Progenitor cell of endocrine pancreas (in vitro differentiated cells): ENCODE data around the gene CDH4. TPM values are rescaled to one million over a fixed set of nuclear protein-coding genes. Genes with fewer than 3 reads are reported as not detected.

Source experiments
- DNase-seq: peaks from one replicate; pipeline ENCODE4 v3.0.0; 2021; ENCODE audit warnings: low spot score; ENCODE audit not compliant: unreplicated experiment
- H3K27ac Mint-ChIP-seq: 2 replicates; pipeline ENCODE4 v1.8.0; 2021; ENCODE audit warnings: mild to moderate bottlenecking, moderate library complexity, mixed read lengths
- H3K27me3 Mint-ChIP-seq: 2 replicates; pipeline ENCODE4 v1.8.0; 2021; ENCODE audit warnings: mixed read lengths
- H3K36me3 Mint-ChIP-seq: 2 replicates; pipeline ENCODE4 v1.8.0; 2022; ENCODE audit warnings: mixed read lengths; ENCODE audit not compliant: insufficient read depth
- H3K4me1 Mint-ChIP-seq: 2 replicates; pipeline ENCODE4 v1.8.0; 2021; ENCODE audit warnings: low read depth, mixed read lengths
- H3K4me3 Mint-ChIP-seq: 2 replicates; pipeline ENCODE4 v1.8.0; 2021; ENCODE audit warnings: low read depth, mild to moderate bottlenecking, moderate library complexity, mixed read lengths
- H3K9me3 Mint-ChIP-seq: 2 replicates; pipeline ENCODE4 v1.8.0; 2021; ENCODE audit warnings: low read depth, mixed read lengths
- CTCF ChIP-seq: fragments of 200-600 bp; sonication (generic); IDR thresholded peaks from one replicate; pipeline ENCODE4 v1.5.0; 2021; ENCODE audit warnings: antibody characterized with exemption, mild to moderate bottlenecking; ENCODE audit not compliant: unreplicated experiment
- total RNA-seq: library from RNA; stranded (reverse); gene quantifications from 2 replicates; pipeline ENCODE4 v1.2.1, GENCODE V29; 2021

The CDH4 gene
- total RNA-seq, 1 donor from 2014 or later = 0.43 TPM

DNA sequence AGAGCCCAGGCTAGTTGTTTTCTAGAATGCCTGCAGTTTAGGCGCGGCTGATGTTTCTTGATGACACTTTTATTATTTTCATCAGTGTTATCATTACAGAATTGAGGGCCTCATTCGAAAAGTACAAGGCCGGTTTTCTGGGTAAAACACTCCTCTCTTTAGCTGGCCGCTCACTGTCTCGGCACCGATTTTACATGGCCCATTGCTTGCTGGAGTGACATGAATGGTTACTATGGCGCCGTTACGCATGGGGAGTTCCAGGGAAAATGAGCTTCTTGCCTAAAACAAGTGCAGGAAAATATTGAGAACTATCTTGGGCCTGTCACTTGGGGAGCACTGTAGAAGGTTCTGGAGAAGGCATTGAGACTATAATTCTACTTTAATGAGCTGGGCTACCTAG is 317.8 kb downstream of the CDH4 start:
- H3K36me3 Mint-ChIP-seq = no peaks in the 10 kb centered on the region
- H3K27me3 Mint-ChIP-seq = peaks cover 8% of the 10 kb centered on the region
- no peak overlapping the region for H3K27ac Mint-ChIP-seq
- no peaks in the 10 kb centered on the region for H3K4me1 Mint-ChIP-seq
- no peaks in the 10 kb centered on the region for H3K9me3 Mint-ChIP-seq
- TF ChIP-seq CTCF = no peak
- DNase-seq = no peak
- no peak overlapping the region for H3K4me3 Mint-ChIP-seq

GRCh38 chr20:61570646-61571195 is 318.7 kb downstream of the CDH4 start:
- no peak overlapping the region for H3K27ac Mint-ChIP-seq
- no peak overlapping the region for H3K4me3 Mint-ChIP-seq
- H3K9me3 Mint-ChIP-seq = no peaks in the 10 kb centered on the region
- no peaks in the 10 kb centered on the region for H3K36me3 Mint-ChIP-seq
- no peaks in the 10 kb centered on the region for H3K4me1 Mint-ChIP-seq
- H3K27me3 Mint-ChIP-seq = peaks cover 8% of the 10 kb centered on the region
- DNase-seq = no peak
- no peak for TF ChIP-seq CTCF

DNA sequence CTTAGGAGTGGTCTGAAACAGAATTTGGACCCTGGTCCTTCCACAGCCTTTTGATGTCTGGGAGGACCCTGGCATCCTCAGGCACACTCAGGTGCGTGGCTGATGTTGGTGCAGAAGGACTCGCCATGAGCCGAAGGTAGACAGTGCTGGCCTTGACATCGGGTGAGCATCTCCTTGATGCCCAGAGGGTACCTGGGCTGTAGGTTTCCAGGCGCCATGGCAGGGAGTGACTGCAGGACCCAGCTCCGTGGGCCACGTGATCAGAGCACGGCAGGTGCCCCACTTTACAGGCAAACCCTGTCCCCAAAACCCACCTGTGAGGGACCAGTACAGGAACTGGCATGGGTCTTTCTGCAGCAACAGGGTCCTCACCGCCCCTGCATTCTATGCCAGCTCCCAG is 319.2 kb downstream of the CDH4 start:
- DNase-seq = no peak
- Mint-ChIP-seq H3K9me3 (no peaks in the 10 kb centered on the region), H3K4me3 (no peak overlapping the region), H3K27ac (no peak overlapping the region), H3K4me1 (no peaks in the 10 kb centered on the region), H3K36me3 (no peaks in the 10 kb centered on the region), H3K27me3 (peaks cover 5% of the 10 kb centered on the region)
- TF ChIP-seq CTCF = no peak

DNA sequence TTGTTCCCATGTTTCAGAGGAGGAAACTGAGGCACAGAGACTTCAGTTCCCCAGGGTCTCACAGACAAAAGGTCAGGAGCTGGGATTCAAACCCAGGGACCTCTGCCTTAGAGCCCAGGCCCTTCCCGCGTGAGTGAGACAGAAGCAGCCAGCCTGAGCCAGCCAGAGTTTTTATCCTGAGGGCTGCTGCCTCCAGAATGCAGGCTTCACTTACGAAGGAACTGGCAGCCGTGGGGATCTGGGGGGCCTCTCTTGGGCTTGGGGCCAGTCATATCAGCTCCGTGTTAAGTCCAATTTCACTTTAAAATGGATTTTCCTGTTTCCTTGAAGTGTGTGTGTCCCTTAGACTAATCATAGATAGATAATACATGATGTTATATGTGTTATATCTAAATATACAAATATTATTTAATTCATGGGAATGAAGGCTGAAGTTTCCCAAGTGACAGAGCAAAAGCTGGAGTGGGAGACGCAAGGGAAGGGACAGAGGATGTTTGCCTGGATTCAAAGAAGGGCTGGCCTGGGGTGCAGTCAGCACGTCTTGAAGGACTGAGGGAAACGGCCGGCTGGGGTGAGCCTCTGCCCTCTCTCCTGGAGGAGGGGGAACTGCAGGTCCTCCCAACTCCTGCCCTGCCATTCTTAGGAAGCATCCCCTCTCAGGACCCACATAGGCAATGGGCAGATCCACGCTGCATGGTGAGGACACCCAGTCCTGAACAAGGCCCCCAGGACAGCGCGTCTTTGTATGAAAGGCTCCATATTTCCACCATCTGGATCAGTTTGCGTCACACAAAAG is 320.1 kb downstream of the CDH4 start:
- Mint-ChIP-seq H3K9me3 (no peaks in the 10 kb centered on the region), H3K4me3 (no peak overlapping the region), H3K27me3 (no peaks in the 10 kb centered on the region), H3K36me3 (no peaks in the 10 kb centered on the region), H3K27ac (no peak overlapping the region), H3K4me1 (no peaks in the 10 kb centered on the region)
- no peak for DNase-seq
- TF ChIP-seq CTCF = no peak

- H3K27ac Mint-ChIP-seq = peak overlapping the region; percentile 77
- H3K9me3 Mint-ChIP-seq = no peaks in the 10 kb centered on the region
- H3K27me3 Mint-ChIP-seq = peaks cover 2% of the 10 kb centered on the region
- no peaks in the 10 kb centered on the region for H3K36me3 Mint-ChIP-seq
- no peak overlapping the region for H3K4me3 Mint-ChIP-seq
- DNase-seq = no peak
- no peak for TF ChIP-seq CTCF
- no peaks in the 10 kb centered on the region for H3K4me1 Mint-ChIP-seq
These were observed 320.7 kb downstream of the CDH4 start for GRCh38 chr20:61572789-61573188.
